Peyer's patch (tissue), 4 donors: Measurements from ENCODE around the gene TMEM39B.

ENCODE experiments used
- CTCF ChIP-seq, 6 experiments: fragments of 450-650 bp in 4 of 6; fragments of 200-600 bp in 2 of 6; sonication (generic) in 1 of 6; IDR thresholded peaks; one replicate each; pipeline ENCODE4 v1.5.1; 2017 to 2019; ENCODE audit warnings: antibody characterized with exemption in 6 of 6, mild to moderate bottlenecking in 3 of 6, moderate library complexity in 1 of 6
- POLR2A ChIP-seq, 2 donors: fragments of 450-650 bp; IDR thresholded peaks; one replicate each; pipeline ENCODE4 v1.5.1; 2017; ENCODE audit warnings: antibody characterized with exemption in 2 of 2, mild to moderate bottlenecking in 2 of 2, moderate library complexity in 2 of 2

GRCh38 chr1:32051706-32052105, 21.0 kb upstream of the TMEM39B start:
- TF ChIP-seq CTCF (IDR thresholded peaks at IDR 0.05): no peak
- no peak for TF ChIP-seq POLR2A (IDR thresholded peaks at IDR 0.05)
